Measurements from ENCODE around the gene KLF15. TPM values are rescaled to one million over a fixed set of nuclear protein-coding genes. Genes with fewer than 3 reads are reported as not detected.

Gene KLF15
- total and polyA plus RNA-seq, 4 donors, result 18.1 to 31.3 (median 24.6) TPM

DNA sequence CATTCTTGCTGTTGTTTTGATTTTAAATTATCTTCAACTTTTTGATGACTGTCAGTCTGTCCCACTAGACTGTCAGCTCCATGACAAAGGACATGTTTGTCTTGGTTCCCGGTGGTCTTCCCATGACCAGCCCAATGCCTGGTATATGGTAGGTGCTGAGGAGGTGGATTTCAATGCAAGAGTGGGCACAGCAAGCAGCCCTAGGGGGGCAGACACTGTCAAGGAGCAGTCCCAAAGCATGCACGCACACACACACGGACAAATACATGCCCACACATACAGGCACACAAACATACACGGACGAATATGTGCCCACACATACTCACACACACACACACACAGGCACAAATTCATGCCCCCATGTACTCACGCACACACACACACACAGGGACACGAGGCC is 12.0 kb downstream of the KLF15 start:
- WGBS, 2 donors, result 94 to 96% methylated on average over 7 of the region's 7 CpGs

DNA sequence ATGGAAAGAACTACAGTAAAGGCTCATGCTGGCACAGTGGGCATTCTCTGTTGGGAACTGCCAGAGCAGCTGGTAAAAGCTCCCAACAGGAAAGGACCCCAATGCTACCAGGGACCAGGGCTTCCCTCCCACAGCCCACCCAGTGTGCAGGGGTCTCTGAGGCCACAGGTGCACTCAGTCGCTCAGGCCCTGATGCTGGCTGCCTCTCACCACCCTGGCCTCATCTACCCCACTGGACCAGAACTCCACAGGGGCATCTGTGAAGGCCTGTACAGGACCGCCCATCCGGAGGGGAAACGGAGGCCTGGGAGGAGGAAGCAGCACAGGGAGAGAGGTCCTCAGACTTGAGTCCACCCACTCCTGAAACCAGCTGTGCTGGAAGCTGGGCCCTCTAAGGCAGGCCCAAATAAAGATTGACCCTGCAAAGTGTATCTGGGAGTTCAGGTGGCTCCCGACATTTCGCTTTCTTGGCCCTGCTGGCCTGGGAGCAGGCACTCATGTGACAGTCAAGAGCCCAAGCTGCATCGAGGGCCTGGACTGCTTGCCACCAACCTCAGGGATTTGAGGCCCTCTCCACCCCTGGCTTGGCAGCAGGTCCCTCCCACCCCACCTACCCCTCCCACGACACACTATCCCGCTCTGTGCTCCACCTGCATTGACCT is 12.7 kb downstream of the KLF15 start:
- peak in 1 of 3 donors; percentile 9 for DNase-seq

More for the DNA sequence above, 12.0 kb downstream of the KLF15 start:
- Histone ChIP-seq H3K9ac (ENCODE audit: insufficient read depth in 1 of 2, low read length in 2 of 2) (no peak overlapping the region), H3K4me1 (ENCODE audit: control insufficient read depth in 5 of 5, insufficient read depth in 5 of 5, low read length in 5 of 5) (peaks cover 0 to 10% (median under 1%) of the 10 kb centered on the region in 5 donors), H3K9me3 (ENCODE audit: control insufficient read depth in 4 of 4, insufficient read depth in 3 of 4, low read length in 3 of 4) (no peaks in the 10 kb centered on the region), H3K4me3 (no peak overlapping the region), H3K36me3 (ENCODE audit: control insufficient read depth in 4 of 4, insufficient read depth in 4 of 4, low read length in 4 of 4) (peaks cover 0 to 11% (median 10%) of the 10 kb centered on the region in 4 donors), H3K27ac (ENCODE audit: low read depth in 1 of 2, low read length in 1 of 2) (no peak overlapping the region), H3K27me3 (ENCODE audit: control insufficient read depth in 3 of 3, insufficient read depth in 3 of 3, low read length in 2 of 3) (no peaks in the 10 kb centered on the region)
- ATAC-seq (ENCODE audit: insufficient read depth, low FRiP score) (no peak), DNase-seq (no peak)
- TF ChIP-seq, protein P1, sequence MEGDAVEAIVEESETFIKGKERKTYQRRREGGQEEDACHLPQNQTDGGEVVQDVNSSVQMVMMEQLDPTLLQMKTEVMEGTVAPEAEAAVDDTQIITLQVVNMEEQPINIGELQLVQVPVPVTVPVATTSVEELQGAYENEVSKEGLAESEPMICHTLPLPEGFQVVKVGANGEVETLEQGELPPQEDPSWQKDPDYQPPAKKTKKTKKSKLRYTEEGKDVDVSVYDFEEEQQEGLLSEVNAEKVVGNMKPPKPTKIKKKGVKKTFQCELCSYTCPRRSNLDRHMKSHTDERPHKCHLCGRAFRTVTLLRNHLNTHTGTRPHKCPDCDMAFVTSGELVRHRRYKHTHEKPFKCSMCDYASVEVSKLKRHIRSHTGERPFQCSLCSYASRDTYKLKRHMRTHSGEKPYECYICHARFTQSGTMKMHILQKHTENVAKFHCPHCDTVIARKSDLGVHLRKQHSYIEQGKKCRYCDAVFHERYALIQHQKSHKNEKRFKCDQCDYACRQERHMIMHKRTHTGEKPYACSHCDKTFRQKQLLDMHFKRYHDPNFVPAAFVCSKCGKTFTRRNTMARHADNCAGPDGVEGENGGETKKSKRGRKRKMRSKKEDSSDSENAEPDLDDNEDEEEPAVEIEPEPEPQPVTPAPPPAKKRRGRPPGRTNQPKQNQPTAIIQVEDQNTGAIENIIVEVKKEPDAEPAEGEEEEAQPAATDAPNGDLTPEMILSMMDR (IDR thresholded peaks at IDR 0.05; ENCODE audit: control extremely low read depth, extremely low read depth), result no peak

DNA sequence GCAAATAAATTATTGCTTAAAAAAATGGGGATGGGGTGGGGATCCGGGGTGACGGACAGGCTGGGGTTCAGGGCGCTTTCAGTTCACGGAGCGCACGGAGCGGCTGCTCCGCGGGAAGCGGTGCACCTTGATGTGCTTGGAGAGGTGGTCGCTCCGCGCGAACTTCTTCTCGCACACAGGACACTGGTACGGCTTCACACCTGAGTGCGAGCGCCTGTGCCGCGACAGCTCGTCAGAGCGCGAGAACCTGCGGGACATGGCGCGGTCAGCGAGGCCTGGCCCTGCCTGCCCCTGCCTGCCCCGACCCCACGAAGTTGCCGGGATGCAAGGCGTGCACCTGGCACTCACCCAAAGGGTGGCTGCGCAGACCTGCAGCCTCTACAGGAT is 13.6 kb downstream of the KLF15 start:
- ATAC-seq (ENCODE audit: insufficient read depth, low FRiP score) (no peak), DNase-seq (peak in 1 of 3 donors; percentile 7)
- Histone ChIP-seq H3K4me1 (ENCODE audit: control insufficient read depth in 5 of 5, insufficient read depth in 5 of 5, low read length in 5 of 5) (peaks cover 0 to 13% (median 5%) of the 10 kb centered on the region in 5 donors), H3K4me3 (no peak overlapping the region), H3K27ac (ENCODE audit: low read depth in 1 of 2, low read length in 1 of 2) (no peak overlapping the region), H3K36me3 (ENCODE audit: control insufficient read depth in 4 of 4, insufficient read depth in 4 of 4, low read length in 4 of 4) (peaks cover 0 to 11% (median 9%) of the 10 kb centered on the region in 4 donors), H3K27me3 (ENCODE audit: control insufficient read depth in 3 of 3, insufficient read depth in 3 of 3, low read length in 2 of 3) (no peaks in the 10 kb centered on the region), H3K9me3 (ENCODE audit: control insufficient read depth in 4 of 4, insufficient read depth in 3 of 4, low read length in 3 of 4) (no peaks in the 10 kb centered on the region), H3K9ac (ENCODE audit: insufficient read depth in 1 of 2, low read length in 2 of 2) (no peak overlapping the region)
- TF ChIP-seq, protein P1 (IDR thresholded peaks at IDR 0.05; ENCODE audit: control extremely low read depth, extremely low read depth), result no peak
- WGBS, 2 donors, result 91 to 94% methylated on average over 32 of the region's 32 CpGs

More for the DNA sequence above, 12.7 kb downstream of the KLF15 start:
- Histone ChIP-seq H3K4me3 (no peak overlapping the region), H3K27me3 (ENCODE audit: control insufficient read depth in 3 of 3, insufficient read depth in 3 of 3, low read length in 2 of 3) (no peaks in the 10 kb centered on the region), H3K36me3 (ENCODE audit: control insufficient read depth in 4 of 4, insufficient read depth in 4 of 4, low read length in 4 of 4) (peaks cover 0 to 11% (median 10%) of the 10 kb centered on the region in 4 donors), H3K9me3 (ENCODE audit: control insufficient read depth in 4 of 4, insufficient read depth in 3 of 4, low read length in 3 of 4) (no peaks in the 10 kb centered on the region), H3K9ac (ENCODE audit: insufficient read depth in 1 of 2, low read length in 2 of 2) (no peak overlapping the region), H3K4me1 (ENCODE audit: control insufficient read depth in 5 of 5, insufficient read depth in 5 of 5, low read length in 5 of 5) (peaks cover 0 to 7% (median 5%) of the 10 kb centered on the region in 5 donors), H3K27ac (ENCODE audit: low read depth in 1 of 2, low read length in 1 of 2) (no peak overlapping the region)
- TF ChIP-seq, protein P1 (IDR thresholded peaks at IDR 0.05; ENCODE audit: control extremely low read depth, extremely low read depth), result no peak
- WGBS, 2 donors, result 89 to 90% methylated on average over 9 of the region's 9 CpGs
- no peak for ATAC-seq (ENCODE audit: insufficient read depth, low FRiP score)
